ENCODE results near the gene ACTN1. TPM values are rescaled to one million over a fixed set of nuclear protein-coding genes. Genes with fewer than 3 reads are reported as not detected.

Gene ACTN1
- total and polyA plus RNA-seq, 11 donors = 48.4 to 252 (median 104) TPM

- Histone ChIP-seq H3K36me3 (peaks cover 0 to 100% (median 98%) of the 10 kb centered on the region in 9 donors), H3K27me3 (no peaks in the 10 kb centered on the region), H3K4me3 (no peak overlapping the region), H3K9me3 (no peaks in the 10 kb centered on the region), H3K4me1 (no peaks in the 10 kb centered on the region), H3K27ac (peak overlapping the region in 1 of 12 donors; percentile 83)
- WGBS, 4 donors = 90 to 100% (median 97%) methylated on average over 1 to 6 of the region's 6 CpGs
- DNase-seq (no peak), ATAC-seq (no peak)
- no peak for TF ChIP-seq CTCF (IDR thresholded peaks at IDR 0.05)
- TF ChIP-seq POLR2A (IDR thresholded peaks at IDR 0.05) = no peak
- intact Hi-C loops (cut with DNase I) = no loop called here
Measured at GRCh38 chr14:68876976-68877375, 102.1 kb downstream of the ACTN1 start.

- intact Hi-C loops (cut with DNase I) = loop anchor here in 1 of 10 donors (5.0 kb wide), 1 partner anchor 218 kb away; no protein-coding TSS in a partner anchor
- WGBS, 4 donors = 93 to 96% (median 95%) methylated on average over 37 of the region's 37 CpGs
- Histone ChIP-seq H3K27me3 (no peaks in the 10 kb centered on the region), H3K4me1 (no peaks in the 10 kb centered on the region), H3K9me3 (no peaks in the 10 kb centered on the region), H3K27ac (no peak overlapping the region), H3K4me3 (peak overlapping the region in 2 of 12 donors; percentile 33 to 44), H3K36me3 (peaks cover 0 to 89% (median 86%) of the 10 kb centered on the region in 9 donors)
- ATAC-seq (peak in 2 of 4 donors; percentile 18 to 25), DNase-seq (no peak)
- TF ChIP-seq POLR2A (IDR thresholded peaks at IDR 0.05) (no peak), CTCF (IDR thresholded peaks at IDR 0.05) (no peak)
Measured at GRCh38 chr14:68874746-68875155, 104.4 kb downstream of the ACTN1 start.

GRCh38 chr14:68873376-68873775, 105.7 kb downstream of the ACTN1 start:
- DNase-seq (no peak), ATAC-seq (no peak)
- WGBS, 4 donors = 88 to 91% (median 90%) methylated on average over 5 of the region's 5 CpGs
- Histone ChIP-seq H3K36me3 (peaks cover 0 to 77% (median 73%) of the 10 kb centered on the region in 9 donors), H3K4me3 (no peak overlapping the region), H3K27ac (no peak overlapping the region), H3K4me1 (no peaks in the 10 kb centered on the region), H3K9me3 (no peaks in the 10 kb centered on the region), H3K27me3 (no peaks in the 10 kb centered on the region)
- TF ChIP-seq POLR2A (IDR thresholded peaks at IDR 0.05) (no peak), CTCF (IDR thresholded peaks at IDR 0.05) (no peak)
- intact Hi-C loops (cut with DNase I) = loop anchor here in 1 of 10 donors (5.0 kb wide), 1 partner anchor 219 kb away; no protein-coding TSS in a partner anchor

- Histone ChIP-seq H3K36me3 (peaks cover 0 to 57% (median 53%) of the 10 kb centered on the region in 9 donors), H3K4me1 (no peaks in the 10 kb centered on the region), H3K4me3 (no peak overlapping the region), H3K27ac (no peak overlapping the region), H3K27me3 (no peaks in the 10 kb centered on the region), H3K9me3 (no peaks in the 10 kb centered on the region)
- 55 to 81% (median 76%) methylated on average over 2 of the region's 2 CpGs for WGBS, 4 donors
- peak in 1 of 4 donors; percentile 20 for ATAC-seq
- intact Hi-C loops (cut with DNase I) = loop anchor here in 1 of 10 donors (5.0 kb wide), 1 partner anchor 221 kb away; no protein-coding TSS in a partner anchor
- no peak for DNase-seq
- TF ChIP-seq POLR2A (IDR thresholded peaks at IDR 0.05) (no peak), CTCF (IDR thresholded peaks at IDR 0.05) (no peak)
Measured at GRCh38 chr14:68871392-68871791, 107.7 kb downstream of the ACTN1 start.
